Omental fat pad (tissue), 4 donors: Measurements from ENCODE around the gene AHRR. TPM values are rescaled to one million over a fixed set of nuclear protein-coding genes. Genes with fewer than 3 reads are reported as not detected.
A peak's percentile ranks its signal among the peaks of the same experiment; 100 is the strongest.

ENCODE experiments used
- ATAC-seq: fragments of 150-250 bp; one replicate; pipeline ENCODE4 v1.9.1; 2016; ENCODE audit warnings: mild to moderate bottlenecking, moderate library complexity; ENCODE audit not compliant: low FRiP score
- DNase-seq: peaks from one replicate; pipeline ENCODE4 v3.0.0-alpha.2; 2019; ENCODE audit warnings: low spot score
- total RNA-seq, 4 donors: library from RNA; depleted of rRNA; stranded (reverse); fragments of >200 nt; gene quantifications; one replicate each; pipeline ENCODE4 v1.1.0, GENCODE V29; 2016
- TF ChIP-seq, protein P1 (sequence below), 3 donors: fragments of 450-650 bp; IDR thresholded peaks; one replicate each; pipeline ENCODE4 v1.5.1; 2016 to 2017; ENCODE audit warnings: antibody characterized with exemption in 3 of 3, mild to moderate bottlenecking in 3 of 3, moderate library complexity in 2 of 3

Gene AHRR
- total RNA-seq, 4 donors from 2014 or later = 0.25 to 2.2 (median 1.6) TPM

DNA sequence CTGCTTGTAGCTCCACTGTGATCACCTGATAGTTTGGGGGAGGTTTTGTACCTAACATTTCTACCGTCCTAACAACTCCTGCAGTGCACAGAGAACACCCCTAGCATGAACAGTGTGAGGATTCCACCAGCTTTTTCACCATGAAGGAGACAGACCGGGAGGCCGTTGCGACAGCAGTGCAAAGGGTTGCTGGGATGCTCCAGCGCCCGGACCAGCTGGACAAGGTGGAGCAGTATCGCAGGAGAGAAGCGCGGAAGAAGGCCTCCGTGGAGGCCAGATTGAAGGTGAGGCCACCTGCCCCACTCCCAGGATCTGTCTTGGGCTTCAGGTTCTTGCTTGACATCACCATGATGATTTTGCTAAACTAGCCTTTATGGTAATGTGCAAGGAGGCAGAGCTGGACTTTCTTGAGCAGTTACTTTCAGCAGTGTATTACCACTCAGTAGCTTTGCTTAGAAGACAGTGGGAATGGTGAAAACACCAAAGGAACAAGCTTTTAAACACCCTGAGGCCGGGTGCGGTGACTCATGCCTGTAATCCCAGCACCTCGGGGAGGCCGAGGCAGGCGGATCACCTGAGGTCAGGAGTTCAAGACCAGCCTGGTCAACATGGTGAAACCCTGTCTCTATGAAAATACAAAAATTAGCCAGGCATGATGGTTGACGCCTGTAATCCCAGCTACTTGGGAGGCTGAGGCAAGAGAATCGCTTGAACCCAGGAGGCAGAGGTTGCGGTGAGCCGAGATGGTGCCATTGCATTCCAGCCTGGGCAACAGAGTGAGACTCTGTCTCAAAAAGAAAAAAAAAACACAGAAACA lies 124.8 kb downstream of the AHRR start:
- no peak for DNase-seq
- no peak for ATAC-seq

DNA sequence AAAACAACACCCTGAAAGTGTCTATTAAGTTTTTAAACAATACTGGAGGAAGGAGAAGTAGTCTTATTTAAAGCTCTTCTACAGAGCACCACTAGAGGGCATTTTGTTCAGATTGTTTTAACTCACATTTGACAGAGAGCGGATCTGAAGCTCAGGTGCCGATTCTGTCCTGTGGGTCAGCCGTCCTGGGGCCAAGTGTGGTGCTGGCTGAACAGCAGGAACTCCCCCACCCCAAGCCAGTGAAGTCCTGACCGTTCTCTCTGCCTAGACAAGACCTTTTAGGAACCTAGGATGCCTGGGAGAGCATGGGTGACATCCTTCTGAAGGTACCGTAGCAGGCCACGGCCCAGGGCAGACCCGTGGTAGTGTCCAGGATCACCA lies 125.4 kb downstream of the AHRR start:
- DNase-seq (no peak), ATAC-seq (no peak)
- TF ChIP-seq, protein P1, sequence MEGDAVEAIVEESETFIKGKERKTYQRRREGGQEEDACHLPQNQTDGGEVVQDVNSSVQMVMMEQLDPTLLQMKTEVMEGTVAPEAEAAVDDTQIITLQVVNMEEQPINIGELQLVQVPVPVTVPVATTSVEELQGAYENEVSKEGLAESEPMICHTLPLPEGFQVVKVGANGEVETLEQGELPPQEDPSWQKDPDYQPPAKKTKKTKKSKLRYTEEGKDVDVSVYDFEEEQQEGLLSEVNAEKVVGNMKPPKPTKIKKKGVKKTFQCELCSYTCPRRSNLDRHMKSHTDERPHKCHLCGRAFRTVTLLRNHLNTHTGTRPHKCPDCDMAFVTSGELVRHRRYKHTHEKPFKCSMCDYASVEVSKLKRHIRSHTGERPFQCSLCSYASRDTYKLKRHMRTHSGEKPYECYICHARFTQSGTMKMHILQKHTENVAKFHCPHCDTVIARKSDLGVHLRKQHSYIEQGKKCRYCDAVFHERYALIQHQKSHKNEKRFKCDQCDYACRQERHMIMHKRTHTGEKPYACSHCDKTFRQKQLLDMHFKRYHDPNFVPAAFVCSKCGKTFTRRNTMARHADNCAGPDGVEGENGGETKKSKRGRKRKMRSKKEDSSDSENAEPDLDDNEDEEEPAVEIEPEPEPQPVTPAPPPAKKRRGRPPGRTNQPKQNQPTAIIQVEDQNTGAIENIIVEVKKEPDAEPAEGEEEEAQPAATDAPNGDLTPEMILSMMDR (IDR thresholded peaks at IDR 0.05) = no peak

More for the DNA sequence above, 124.8 kb downstream of the AHRR start:
- TF ChIP-seq, protein P1 (IDR thresholded peaks at IDR 0.05) = no peak

DNA sequence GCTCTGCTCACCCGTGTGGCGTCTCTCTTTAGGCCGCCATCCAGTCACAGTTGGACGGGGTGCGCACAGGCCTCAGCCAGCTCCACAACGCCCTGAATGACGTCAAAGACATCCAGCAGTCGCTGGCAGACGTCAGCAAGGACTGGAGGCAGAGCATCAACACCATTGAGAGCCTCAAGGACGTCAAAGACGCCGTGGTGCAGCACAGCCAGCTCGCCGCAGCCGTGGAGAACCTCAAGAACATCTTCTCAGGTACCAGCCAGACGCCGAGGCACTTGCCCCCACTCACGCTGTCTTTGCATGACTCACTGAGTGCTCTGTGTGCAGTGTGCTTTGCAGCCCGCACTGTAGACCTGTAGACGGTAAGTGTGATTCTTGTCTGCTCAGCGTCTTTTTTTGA lies 126.0 kb downstream of the AHRR start:
- DNase-seq = no peak
- TF ChIP-seq, protein P1 (IDR thresholded peaks at IDR 0.05) = no peak
- ATAC-seq = no peak

DNA sequence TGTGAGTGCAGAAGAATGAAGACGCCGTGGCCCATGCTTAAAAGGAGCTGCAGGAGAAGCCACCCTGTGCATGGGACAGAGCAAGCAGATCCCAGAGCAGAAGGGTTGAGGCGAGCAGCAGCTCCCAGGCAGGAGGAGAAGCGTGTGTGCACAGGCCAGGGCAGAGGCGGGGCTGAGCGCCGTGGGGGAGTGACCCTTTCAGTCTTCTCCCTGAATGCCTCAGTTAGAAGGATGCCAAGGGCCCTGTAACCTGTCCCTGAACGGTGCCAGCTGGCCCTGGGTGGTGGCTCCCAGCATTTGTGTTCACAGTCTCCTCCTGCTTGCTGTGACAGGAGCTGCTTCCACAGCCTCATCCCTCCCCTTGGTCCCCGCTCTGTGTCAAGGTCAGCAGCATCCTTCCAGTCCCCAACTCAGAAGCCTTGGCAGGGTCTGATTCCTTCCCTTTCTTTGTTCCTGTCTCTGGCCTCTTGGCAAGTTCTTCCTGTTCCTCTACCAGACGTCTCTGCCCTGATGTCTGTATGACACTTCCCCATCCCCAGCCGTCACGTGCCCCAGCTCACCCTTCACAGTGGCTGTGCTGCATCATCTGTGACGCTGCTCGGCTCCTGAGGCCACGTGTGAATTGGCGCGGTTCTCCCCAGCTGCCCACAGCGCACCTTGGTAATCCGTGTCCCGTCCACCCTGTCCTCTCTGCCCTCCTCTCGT lies 126.7 kb downstream of the AHRR start:
- ATAC-seq = peak; percentile 12
- no peak for DNase-seq
- TF ChIP-seq, protein P1 (IDR thresholded peaks at IDR 0.05) = no peak

DNA sequence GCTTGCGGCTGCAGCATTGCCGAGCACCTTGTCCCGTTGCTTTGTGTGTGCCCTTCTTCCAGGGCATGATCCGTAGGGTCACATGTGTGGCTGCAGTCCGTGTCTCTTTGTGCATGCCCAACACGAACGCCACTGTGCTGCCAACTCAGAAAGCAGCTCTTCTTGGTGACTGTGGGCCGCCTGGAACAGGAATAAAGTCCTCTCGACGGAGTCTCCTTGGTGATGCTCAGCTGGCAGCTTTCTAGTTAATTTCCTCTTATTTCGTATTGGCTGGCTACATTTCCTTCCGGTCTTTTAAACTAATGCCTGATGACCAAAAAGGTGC lies 127.2 kb downstream of the AHRR start:
- ATAC-seq = no peak
- TF ChIP-seq, protein P1 (IDR thresholded peaks at IDR 0.05) = no peak
- DNase-seq = no peak

DNA sequence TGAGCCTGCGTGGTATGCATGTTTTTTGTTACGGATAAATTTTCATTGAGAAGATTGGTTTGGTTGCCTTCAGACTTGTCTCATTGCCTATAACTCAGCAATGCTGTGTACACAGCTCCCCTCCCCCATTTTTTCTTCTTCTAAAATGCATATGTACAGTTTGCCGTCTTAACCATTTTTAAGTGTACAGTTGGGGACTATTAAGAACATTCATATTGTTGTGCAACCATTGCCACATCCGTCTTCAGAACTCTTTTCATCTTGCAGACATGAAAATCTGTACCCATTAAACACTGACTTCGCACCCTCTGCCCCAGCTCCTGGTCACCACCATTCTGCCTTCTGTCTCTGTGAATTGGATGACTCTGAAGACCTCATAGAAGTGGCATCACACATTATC lies 127.6 kb downstream of the AHRR start:
- TF ChIP-seq, protein P1 (IDR thresholded peaks at IDR 0.05) = no peak
- ATAC-seq = no peak
- no peak for DNase-seq
